HG03103 (cell line): ENCODE measurements around the gene HIRIP3.

Experiments
- ATAC-seq: cut with Tn5 transposase; IDR thresholded peaks from one replicate; pipeline ENCODE4 v1.9.1; 2021; ENCODE audit warnings: low read depth; ENCODE audit not compliant: unreplicated experiment

HIRIP3 gene

DNA sequence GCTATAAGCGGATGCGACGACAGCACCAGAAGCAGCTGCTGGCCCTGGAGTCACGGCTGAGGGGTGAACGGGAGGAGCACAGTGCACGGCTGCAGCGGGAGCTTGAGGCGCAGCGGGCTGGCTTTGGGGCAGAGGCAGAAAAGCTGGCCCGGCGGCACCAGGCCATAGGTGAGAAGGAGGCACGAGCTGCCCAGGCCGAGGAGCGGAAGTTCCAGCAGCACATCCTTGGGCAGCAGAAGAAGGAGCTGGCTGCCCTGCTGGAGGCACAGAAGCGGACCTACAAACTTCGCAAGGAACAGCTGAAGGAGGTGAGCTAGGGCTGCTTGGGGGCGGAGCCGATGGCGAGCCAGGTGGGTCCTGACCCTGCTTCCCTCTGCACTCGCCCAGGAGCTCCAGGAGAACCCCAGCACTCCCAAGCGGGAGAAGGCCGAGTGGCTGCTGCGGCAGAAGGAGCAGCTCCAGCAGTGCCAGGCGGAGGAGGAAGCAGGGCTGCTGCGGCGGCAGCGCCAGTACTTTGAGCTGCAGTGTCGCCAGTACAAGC, 10.1 kb downstream of the HIRIP3 start:
- no peak for ATAC-seq

DNA sequence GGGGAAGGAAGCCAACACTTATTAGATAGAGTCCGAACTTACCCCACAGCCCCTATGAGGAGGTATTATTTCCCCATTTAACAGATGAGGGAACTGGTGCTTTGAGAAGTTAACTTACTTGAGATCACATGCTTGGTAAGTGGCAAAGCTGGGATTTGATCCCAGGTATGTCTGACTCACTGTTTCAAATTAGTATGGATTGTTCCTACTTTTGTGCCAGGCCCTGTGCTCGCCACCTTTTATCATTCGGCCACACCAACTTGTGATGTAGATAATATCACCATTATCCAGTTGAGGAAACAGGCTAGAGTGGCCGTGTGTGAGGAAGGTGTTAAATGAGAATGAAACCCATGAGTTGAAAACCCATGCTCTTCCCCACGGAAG, 10.7 kb downstream of the HIRIP3 start:
- ATAC-seq = no peak

DNA sequence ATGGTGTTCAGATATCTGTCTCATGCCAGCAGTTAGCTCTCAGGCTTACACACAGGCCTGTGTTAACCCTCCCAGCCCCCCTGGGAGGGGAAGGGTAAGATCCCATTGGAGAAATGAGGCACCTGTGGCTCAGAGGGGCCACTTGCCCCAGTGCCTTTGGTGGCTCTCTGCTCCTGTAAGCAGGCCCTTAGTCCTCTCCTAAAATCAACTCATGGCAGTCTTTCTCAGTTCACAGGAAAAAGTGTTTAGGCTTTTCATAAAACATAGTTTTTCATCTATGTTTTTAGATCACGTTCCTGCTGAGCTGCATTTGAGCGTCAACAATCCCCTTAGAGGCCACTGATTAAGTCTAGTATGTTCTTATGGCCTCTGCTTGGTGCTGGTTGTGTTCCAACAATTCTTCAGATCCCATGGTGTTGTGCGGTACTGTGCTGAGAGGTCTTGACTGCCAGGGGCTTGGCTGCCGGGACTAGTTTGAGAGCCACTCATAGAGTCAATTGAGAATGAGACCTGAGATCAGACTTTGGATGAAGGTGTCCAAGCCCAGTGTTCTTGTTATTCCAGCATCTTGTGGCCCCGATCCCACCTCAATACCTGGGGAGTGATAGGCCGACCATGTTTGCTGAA, 11.2 kb downstream of the HIRIP3 start:
- ATAC-seq = no peak

DNA sequence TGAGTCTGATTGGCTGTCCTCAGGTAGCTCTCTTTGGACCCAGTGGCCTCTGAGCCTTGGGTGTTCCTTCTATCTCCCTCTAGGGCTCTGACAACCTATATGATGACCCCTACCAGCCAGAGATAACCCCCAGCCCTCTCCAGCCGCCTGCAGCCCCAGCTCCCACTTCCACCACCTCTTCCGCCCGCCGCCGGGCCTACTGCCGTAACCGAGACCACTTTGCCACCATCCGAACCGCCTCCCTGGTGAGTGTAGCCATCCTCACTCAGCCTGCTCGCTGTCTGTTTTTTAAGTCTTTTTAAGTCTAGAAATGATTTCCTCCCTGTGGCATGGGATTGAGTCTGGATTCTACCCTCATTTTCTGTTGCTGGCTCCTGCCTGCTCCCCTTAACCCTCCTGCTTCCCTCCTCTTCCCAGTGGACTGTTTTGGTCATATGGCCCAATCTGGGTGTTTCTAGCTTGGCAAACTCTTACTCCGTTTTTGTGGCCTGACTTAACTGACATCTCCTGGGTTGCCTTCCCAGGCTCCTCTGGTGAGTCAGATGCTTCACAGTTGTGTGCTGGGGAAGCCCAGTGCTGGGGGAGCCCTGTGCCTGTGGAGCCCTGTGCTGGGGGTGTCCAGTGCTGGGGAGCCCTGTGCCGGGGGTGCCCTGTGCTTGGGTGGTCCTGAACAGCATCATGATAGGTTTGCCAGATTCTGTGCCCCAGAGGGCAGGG, 11.8 kb downstream of the HIRIP3 start:
- no peak for ATAC-seq

DNA sequence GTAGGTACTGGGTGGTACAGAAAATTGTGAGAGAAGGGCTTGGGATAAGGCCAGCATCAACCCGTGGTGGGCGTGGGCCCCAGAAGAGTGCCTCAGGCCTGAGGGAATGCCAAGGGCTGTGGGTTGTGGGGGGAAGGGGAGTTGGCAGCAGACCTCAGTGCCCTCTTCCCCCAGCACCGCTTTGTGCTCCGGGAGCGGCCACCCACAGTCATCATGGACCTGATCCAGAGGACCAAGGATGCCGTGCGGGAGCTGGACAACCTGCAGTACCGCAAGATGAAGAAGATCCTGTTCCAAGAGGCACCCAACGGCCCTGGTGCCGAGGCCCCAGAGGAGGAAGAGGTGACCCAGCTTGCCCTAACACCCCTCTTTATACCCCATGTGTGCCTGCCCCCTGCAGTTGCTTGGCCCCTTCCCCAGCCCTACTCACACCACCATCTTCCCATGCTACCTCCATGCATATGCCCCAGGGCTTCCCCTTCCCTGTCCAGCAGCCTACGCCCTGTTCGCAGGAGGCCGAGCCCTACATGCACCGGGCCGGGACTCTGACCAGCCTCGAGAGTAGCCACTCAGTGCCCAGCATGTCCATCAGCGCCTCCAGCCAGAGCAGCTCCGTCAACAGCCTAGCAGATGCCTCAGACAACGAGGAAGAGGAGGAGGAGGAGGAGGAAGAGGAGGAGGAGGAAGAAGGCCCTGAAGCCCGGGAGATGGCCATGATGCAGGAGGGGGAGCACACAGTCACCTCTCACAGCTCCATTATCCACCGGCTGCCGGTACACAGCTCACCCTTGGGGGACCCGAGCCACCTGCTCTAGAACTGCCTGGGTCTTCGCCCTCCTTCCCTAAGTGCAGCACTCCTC, 12.6 kb downstream of the HIRIP3 start:
- no peak for ATAC-seq

DNA sequence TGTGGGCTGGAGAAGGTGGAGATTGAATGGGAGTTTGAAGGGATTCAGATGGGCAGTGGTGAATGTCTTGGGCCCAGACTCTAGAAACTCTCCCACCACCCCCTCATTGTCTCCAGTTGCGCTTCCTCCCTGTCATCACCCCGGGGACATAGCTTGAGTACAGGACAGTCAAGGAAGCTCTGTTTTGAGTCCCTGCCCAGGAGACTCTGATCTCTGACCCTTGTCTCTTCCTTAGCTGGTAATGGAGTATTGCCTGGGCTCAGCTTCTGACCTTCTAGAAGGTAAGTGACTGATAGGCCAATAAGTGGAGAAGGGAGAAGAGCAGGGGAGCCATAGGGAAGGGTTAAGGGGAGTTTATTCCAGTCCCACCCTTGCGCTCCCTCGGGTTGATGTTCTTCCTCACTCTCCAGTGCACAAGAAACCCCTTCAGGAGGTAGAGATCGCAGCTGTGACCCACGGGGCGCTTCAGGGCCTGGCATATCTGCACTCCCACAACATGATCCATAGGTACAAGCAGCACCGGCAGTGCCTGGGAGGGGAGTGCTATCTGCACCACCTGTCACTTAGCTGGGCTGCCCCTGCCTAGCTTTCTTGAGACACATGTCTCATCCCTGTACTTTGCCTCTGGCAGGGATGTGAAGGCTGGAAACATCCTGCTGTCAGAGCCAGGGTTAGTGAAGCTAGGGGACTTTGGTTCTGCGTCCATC, 16.7 kb downstream of the HIRIP3 start:
- ATAC-seq = no peak

DNA sequence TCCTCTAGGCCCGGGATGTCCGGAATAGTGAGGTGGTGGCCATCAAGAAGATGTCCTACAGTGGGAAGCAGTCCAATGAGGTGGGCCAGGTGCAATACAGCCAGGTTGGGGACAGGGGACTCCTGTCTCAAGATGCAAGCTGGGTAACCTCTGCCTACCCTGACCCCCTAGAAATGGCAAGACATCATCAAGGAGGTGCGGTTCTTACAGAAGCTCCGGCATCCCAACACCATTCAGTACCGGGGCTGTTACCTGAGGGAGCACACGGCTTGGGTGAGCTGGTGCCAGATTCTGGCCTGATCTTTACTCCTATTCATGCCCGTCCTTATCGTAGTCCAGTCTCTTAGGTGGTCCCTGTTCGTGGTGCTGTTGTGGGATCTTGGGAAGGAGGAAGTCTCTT, 17.3 kb downstream of the HIRIP3 start:
- no peak for ATAC-seq

DNA sequence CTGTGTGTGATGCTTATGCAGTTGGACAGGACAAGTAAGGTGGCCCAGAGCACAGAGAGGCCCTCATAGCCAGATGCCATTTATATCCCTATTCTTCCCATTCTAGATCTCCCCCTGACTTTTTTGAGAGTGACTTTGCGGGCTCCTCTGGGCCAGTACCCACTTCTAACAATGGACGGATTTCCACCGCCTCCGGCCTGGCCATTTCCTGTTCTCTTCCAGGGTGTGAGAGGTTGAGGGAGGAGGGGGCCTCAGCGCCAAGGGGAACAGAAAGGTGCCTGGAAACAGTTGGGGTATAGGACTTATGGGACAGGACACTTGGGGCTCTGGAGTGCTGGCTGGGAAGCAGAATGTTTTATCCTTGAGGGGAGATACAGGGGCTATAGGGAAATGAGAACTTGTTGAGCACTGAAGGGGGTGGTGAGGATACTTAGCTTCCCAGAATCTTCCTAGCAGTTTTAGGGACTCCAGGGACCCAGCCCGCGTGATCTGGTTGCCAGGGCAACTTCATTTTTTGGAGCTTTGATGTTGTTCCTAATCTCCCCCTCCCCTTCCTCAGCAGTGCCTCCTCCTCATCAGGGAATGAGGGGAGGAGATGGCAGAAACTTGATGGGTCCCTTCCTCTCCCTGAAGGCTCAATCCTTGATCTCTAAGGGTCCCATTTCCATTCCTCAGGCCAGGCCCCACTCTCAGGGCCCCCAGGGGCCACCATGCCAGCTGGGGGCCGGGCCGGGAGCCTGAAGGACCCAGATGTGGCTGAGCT, 18.2 kb downstream of the HIRIP3 start:
- ATAC-seq = no peak

DNA sequence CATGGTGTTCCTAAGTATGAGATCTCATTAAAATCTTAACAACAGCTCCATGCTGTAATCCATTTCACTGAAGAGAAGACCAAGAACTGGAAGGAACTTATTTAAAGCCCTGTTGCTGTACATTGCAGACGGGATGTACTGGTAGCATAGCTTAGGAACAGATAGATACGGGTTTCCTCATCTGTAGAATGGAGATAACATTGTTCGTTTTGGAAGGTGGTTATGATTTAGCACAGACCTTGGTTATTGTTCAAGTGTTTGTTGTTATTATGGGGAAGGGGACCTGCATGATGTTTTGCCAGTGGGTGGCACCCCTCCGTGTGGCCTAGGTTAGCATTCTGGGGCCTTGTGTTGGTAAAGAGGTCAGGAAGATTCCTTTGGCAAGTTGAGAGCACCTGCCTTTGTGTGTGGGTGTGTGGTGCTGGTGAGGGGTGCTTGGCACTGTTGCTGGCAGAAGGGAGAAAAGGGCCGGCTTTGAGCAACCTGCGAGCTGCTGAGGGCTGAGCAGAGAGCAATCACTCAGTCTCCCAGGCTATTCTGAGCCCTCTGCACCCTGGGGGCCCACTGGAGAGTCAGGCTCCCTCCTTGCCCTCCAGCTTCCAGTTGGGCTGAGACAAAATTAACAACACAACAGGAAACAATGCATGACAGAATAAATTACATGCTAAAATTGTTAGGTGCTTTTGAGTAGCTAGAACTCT, 19.5 kb downstream of the HIRIP3 start:
- no peak for ATAC-seq

DNA sequence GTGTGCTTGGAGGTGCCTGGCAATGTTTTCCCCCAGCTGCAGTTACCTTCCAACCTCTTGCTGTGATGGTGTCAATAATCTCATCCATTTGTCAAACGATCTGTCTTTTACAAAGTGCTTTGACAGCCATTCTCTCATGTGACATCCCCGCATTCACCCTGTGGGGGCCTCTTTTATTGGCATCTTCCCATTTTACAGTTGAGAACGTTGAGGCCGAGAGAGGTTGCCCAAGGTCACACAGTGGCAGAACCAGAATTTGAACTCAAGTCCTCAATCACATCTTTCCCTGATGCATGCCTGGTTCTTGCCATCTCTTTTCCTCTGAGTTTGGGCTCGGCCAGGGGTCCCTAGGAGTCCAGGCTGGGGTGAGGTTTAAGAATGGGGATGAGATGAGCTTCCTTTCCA, 20.3 kb downstream of the HIRIP3 start:
- no peak for ATAC-seq

DNA sequence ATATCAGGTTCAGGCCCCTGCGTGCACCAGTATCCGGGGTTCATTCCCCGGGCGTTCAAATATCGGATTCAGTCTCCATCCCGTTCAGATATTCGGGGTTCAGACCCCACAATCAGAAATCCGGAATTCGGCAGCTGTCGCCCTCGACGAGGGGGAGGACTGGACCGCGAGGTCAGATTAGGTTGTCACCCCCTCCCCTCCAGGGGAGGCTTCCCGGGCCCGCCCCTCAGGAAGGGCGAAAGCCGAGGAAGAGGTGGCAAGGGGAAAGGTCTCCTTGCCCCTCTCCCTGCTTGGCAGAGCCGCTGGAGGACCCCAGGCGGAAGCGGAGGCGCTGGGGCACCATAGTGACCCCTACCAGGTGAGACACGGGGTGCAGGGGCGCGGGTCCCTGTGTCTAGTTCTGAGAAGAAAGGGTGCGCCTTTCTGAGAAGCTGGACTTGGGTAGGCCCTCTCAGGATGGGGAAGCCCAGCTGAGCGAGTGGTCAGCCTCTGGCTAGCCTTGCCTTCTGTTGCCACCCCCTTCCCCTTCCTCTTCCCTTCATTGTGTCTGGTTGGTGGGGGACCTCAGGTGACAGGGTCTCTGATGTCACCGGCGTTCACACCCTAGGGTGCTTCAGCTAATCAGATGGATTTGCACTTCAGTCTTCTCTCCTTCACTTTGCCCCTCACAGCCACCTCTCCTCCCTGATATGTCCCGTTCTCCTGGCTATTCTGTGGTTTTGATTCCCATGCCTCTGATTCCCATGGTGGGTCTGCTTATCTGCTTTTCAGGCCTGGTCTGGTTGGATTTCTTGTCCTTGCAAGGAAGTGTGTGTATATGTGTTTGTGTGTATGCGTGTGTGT, 20.9 kb downstream of the HIRIP3 start:
- no peak for ATAC-seq

DNA sequence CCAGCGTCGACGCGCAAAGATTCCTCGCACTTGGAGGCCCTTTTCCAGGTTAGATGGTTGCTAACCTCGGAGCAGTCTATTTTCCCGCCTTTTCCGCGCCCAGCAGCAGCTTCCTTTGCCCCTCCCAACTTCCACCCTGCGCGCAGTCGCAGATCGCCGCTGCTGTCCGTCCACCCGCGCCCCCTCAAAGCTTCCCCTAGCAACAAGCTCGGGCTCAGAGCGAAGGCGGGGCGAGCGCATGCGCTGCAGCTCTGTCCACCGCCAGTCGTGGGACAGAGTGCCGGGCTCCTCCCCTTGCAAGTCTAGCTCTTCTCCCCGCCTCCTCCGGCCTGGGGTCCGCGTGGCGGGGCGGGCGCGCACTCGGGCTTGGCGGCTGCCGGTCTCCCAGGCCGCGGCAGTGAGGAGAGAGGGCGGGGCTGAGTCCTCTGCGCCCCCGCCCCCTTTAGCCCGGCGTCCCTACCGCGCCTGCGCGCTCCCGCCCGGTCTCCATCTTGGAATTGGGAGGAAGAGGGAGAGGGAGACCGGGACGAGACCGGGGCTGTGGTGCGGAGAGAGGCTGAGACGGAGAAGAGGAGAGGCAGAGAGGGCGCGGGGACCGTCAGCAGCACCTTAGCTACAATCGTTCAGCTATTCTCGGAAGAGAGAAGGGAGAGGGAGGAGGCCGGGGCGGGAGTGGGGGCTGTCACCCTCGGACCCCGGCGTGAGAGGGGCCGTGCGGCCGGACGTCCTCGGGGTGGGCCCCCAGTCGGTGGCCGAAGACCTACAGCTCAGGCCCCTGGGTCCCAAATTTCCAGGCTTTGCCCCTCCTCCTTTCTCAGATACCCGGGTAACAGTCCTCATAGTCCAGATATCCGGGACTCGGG, 21.8 kb downstream of the HIRIP3 start, which contains the start of gene TAOK2:
Gene TAOK2 (plus strand): TSS at position 485 of the 863 bp plus-strand sequence. CDS start 3,905 bp downstream, outside the sequence.
- ATAC-seq = peak; percentile 87

DNA sequence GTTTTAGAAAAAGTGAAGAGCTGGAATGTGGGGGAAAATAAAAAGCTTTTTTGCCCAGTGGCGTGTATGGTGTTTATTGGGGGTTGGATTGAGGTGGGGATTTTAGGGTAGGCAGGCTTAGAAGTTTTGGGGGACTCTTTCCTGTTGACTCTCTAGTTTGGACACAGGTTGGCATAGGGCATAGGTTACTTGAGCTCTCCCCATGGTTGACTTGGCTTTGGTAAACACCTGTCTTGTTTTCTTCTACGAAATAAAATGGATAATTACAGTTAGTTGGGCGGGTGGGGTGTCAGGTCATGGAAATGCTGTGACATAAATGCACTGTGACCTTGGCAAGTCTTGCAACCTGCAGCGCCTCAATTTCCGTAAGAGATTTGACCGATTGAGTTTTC, 22.4 kb downstream of the HIRIP3 start:
- ATAC-seq = no peak

DNA sequence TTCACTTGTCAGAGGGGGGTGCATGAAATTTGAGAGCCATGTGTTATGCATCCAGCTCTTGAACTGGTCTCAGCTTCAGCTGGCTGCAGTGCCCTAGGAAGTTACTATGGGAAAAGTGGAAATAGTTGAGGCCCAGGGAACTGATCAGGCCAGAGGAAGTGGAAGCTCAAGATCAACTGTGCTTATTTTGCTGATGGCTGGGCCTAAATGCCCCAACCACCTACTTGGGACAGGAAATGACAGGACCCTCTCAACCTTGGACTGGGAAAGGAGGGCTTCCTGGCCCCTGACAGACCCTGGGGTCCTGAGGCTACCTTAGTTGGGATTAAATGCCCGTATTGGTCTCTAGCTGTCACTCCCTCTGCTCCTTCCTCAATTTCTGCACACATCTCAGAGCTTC, 22.9 kb downstream of the HIRIP3 start:
- ATAC-seq = no peak

DNA sequence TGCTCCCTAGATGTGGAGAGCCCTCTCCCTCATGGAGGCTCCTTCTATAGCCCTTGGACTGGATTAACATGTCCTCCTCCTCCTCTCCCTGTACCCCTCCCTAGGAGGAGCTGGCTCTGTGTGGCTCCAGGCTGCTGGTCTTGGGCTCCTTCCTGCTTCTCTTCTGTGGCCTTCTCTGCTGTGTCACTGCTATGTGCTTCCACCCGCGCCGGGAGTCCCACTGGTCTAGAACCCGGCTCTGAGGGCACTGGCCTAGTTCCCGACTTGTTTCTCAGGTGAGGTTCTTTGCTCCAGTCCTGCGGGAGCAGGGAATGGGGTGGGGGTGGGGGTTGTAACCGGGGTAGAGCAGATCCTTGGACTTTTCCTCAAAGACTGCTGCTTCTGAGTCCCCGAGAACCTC, 24.1 kb downstream of the HIRIP3 start:
- no peak for ATAC-seq

DNA sequence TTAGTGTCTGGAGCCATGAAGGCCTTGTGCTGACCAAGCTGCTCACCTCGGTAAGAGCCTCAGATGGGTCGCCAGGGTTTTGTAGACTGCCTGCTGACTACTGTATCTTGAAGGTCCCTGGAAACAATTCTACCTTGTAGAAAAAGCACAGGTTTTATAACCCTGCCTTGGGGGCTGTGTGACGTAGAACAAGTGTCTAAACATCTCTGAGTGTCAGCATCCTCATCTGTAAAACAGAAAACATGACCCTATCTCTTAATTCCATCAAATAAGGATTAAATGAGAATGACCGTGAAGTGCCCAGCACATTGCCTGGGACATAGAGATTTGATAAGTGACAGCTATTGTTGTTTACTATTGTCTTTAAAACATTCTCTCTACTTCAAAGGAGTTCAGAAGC, 27.2 kb downstream of the HIRIP3 start:
- no peak for ATAC-seq

DNA sequence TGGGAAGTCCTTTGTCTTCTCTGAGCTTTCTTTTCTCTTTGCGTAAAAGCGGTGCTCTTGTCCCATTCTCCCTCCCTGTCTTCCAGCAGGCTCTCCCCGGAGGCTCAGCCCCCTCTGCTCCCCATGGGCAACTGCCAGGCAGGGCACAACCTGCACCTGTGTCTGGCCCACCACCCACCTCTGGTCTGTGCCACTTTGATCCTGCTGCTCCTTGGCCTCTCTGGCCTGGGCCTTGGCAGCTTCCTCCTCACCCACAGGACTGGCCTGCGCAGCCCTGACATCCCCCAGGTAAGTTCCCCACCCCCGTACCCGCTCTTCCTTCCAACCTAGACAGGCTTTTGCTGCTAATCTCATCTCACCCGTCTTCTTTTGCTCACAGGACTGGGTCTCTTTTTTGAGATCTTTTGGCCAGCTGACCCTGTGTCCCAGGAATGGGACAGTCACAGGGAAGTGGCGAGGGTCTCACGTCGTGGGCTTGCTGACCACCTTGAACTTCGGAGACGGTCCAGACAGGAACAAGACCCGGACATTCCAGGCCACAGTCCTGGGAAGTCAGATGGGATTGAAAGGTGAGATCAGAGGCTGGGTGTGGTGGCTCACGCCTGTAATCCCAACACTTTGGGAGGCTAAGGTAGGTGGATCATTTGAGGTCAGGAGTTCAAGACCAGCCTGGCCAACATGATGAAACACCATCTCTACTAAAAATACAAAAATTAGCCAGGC, 32.2 kb downstream of the HIRIP3 start:
- no peak for ATAC-seq
